GM15510 (cell line): ENCODE results near the gene TFAP2B.

Experiments
- POLR2A ChIP-seq: IDR thresholded peaks from 3 replicates; pipeline ENCODE4 v1.6.1; 2011; ENCODE audit warnings: borderline replicate concordance; ENCODE audit not compliant: insufficient read length; ENCODE audit errors: extremely low read depth

The TFAP2B gene

GRCh38 chr6:50834929-50835410, 16.3 kb downstream of the TFAP2B start:
- no peak for TF ChIP-seq POLR2A

- TF ChIP-seq POLR2A = no peak
Observed at GRCh38 chr6:50836231-50836630, 17.6 kb downstream of the TFAP2B start.

- no peak for TF ChIP-seq POLR2A
Observed at GRCh38 chr6:50837589-50838445, 19.1 kb downstream of the TFAP2B start.

GRCh38 chr6:50840112-50840810, 21.6 kb downstream of the TFAP2B start:
- no peak for TF ChIP-seq POLR2A

GRCh38 chr6:50840811-50841192, 22.1 kb downstream of the TFAP2B start:
- TF ChIP-seq POLR2A = no peak

- no peak for TF ChIP-seq POLR2A
Observed at GRCh38 chr6:50842446-50842845, 23.8 kb downstream of the TFAP2B start.

- TF ChIP-seq POLR2A = no peak
Observed at GRCh38 chr6:50842861-50843384, 24.3 kb downstream of the TFAP2B start.

GRCh38 chr6:50843842-50844241, 25.2 kb downstream of the TFAP2B start:
- TF ChIP-seq POLR2A = no peak

- TF ChIP-seq POLR2A = no peak
Observed at GRCh38 chr6:50845499-50846143, 26.9 kb downstream of the TFAP2B start.

GRCh38 chr6:50846144-50846851, 27.6 kb downstream of the TFAP2B start:
- TF ChIP-seq POLR2A = no peak

- no peak for TF ChIP-seq POLR2A
Observed at GRCh38 chr6:50846852-50847155, 28.1 kb downstream of the TFAP2B start.

GRCh38 chr6:50847890-50848594, 29.4 kb downstream of the TFAP2B start:
- TF ChIP-seq POLR2A = no peak

- TF ChIP-seq POLR2A = no peak
Observed at GRCh38 chr6:50848989-50849795, 30.5 kb downstream of the TFAP2B start.
